Tibial nerve (tissue), 4 donors: ENCODE measurements around the gene VRK1.

Source experiments
- CTCF ChIP-seq, 5 experiments: fragments of 200-600 bp in 3 of 5; fragments of 450-650 bp in 2 of 5; sonication (generic) in 3 of 5; IDR thresholded peaks; one replicate each; pipeline ENCODE4 v1.5.1; 2016 to 2019; ENCODE audit warnings: antibody characterized with exemption in 5 of 5, mild to moderate bottlenecking in 3 of 5, moderate library complexity in 2 of 5
- EP300 ChIP-seq, 2 donors: sonication (generic); formaldehyde crosslinking; IDR thresholded peaks; one replicate each; pipeline ENCODE4 v1.6.1; 2017; ENCODE audit warnings: antibody characterized with exemption in 2 of 2, mild to moderate bottlenecking in 1 of 2

GRCh38 chr14:96790706-96791105, 6.5 kb upstream of the VRK1 start:
- TF ChIP-seq CTCF (IDR thresholded peaks at IDR 0.05) (no peak), EP300 (IDR thresholded peaks at IDR 0.05) (no peak)
